PC-3 (cell line): ENCODE measurements around the gene TJAP1.

Experiments
- CTCF ChIP-seq: fragments of 300-600 bp; sonication (generic); conservative IDR thresholded peaks from 2 replicates; pipeline ENCODE4 v1.5.1; 2017; ENCODE audit warnings: antibody characterized with exemption, low read depth, mild to moderate bottlenecking, low read length
- EZH2 ChIP-seq: fragments of 300-600 bp; sonication (generic); IDR thresholded peaks from one replicate; pipeline ENCODE4 v1.6.1; 2017; ENCODE audit warnings: antibody characterized with exemption, mild to moderate bottlenecking, low read length; ENCODE audit not compliant: unreplicated experiment

- no peak for TF ChIP-seq CTCF
- no peak for TF ChIP-seq EZH2
Observed at GRCh38 chr6:43509984-43510826, 32.8 kb downstream of the TJAP1 start, which contains the start of gene LRRC73.
